A673 (cell line): ENCODE data around the gene XRCC4. TPM values are rescaled to one million over a fixed set of nuclear protein-coding genes. Genes with fewer than 3 reads are reported as not detected.

ENCODE experiments used
- BruUV-seq: library from RNA; stranded (reverse); fragments of 400-500 nt; replicated peaks from 2 replicates; lab custom pipeline; 2021; lab: Mats Ljungman, UMichigan
- CTCF ChIA-PET: fragments of 300-600 bp; sonication (Branson Sonifier 250); formaldehyde crosslinking; loops from one replicate; lab custom pipeline; 2022; ENCODE audit warnings: antibody characterized with exemption; lab: Charles Lee
- POLR2A ChIA-PET: fragments of 300-600 bp; sonication (Branson Sonifier 250); formaldehyde crosslinking; loops from one replicate; lab custom pipeline; 2022; ENCODE audit warnings: antibody characterized with exemption; ENCODE audit not compliant: low non-redundant PET; lab: Charles Lee
- DNase-seq: peaks from one replicate; pipeline ENCODE4 v3.0.0-alpha.2; 2015; ENCODE audit warnings: low spot score
- H3K27ac ChIP-seq: fragments of 200-600 bp; sonication (generic); 2 replicates; pipeline ENCODE4 v1.5.1; 2016; ENCODE audit warnings: mixed run types, low read depth, mild to moderate bottlenecking, mixed read lengths, antibody characterized with exemption, low read length; ENCODE audit not compliant: poor library complexity, severe bottlenecking
- H3K27me3 ChIP-seq: fragments of 200-600 bp; sonication (generic); replicated peaks from 2 replicates; pipeline ENCODE4 v1.6.1; 2017; ENCODE audit warnings: mixed run types, low read depth, mild to moderate bottlenecking, mixed read lengths, antibody characterized with exemption, low read length; ENCODE audit not compliant: insufficient read depth, poor library complexity
- H3K36me3 ChIP-seq: fragments of 200-600 bp; sonication (generic); 2 replicates; pipeline ENCODE4 v1.6.1; 2016; ENCODE audit warnings: mixed run types, mild to moderate bottlenecking, mixed read lengths, antibody characterized with exemption, low read length; ENCODE audit not compliant: insufficient read depth, poor library complexity, severe bottlenecking
- H3K4me1 ChIP-seq: fragments of 200-600 bp; sonication (generic); 2 replicates; pipeline ENCODE4 v1.6.1; 2017; ENCODE audit warnings: mixed run types, mild to moderate bottlenecking, mixed read lengths, antibody characterized with exemption, low read length; ENCODE audit not compliant: insufficient read depth, poor library complexity, severe bottlenecking
- H3K4me3 ChIP-seq: fragments of 200-600 bp; sonication (generic); 2 replicates; pipeline ENCODE4 v1.5.1; 2016; ENCODE audit warnings: low read depth, mixed run types, mild to moderate bottlenecking, mixed read lengths, low read length; ENCODE audit not compliant: poor library complexity, severe bottlenecking
- H3K9me3 ChIP-seq: fragments of 200-600 bp; sonication (generic); 2 replicates; pipeline ENCODE4 v1.6.1; 2016; ENCODE audit warnings: mixed run types, low read depth, mild to moderate bottlenecking, mixed read lengths, antibody characterized with exemption, low read length; ENCODE audit not compliant: poor library complexity, severe bottlenecking
- EZH2 ChIP-seq: fragments of 200-600 bp; sonication (generic); IDR thresholded peaks from 2 replicates; pipeline ENCODE4 v1.6.1; 2017; ENCODE audit warnings: borderline replicate concordance, low read depth, mild to moderate bottlenecking, mixed read lengths, antibody characterized with exemption, low read length; ENCODE audit not compliant: poor library complexity, severe bottlenecking
- intact Hi-C: fragments of 100-400 bp; cut with micrococcal nuclease; formaldehyde crosslinking; loops from one replicate; pipeline ENCODE4 v1.10.0; 2022; ENCODE audit not compliant: unreplicated experiment
- total RNA-seq: library from RNA; stranded (reverse); gene quantifications from 2 replicates; pipeline ENCODE4 v1.2.3, GENCODE V29; 2021
- TF ChIP-seq, protein P1 (sequence below): fragments of 300-800, 200-600 bp; sonication (generic); conservative IDR thresholded peaks from 2 replicates; pipeline ENCODE4 v1.5.1; 2017; ENCODE audit warnings: low read depth, mild to moderate bottlenecking, antibody characterized with exemption, low read length, moderate library complexity, mixed read lengths

Gene XRCC4
- total RNA-seq, 1 experiment from 2014 or later, result 8.1 TPM

DNA sequence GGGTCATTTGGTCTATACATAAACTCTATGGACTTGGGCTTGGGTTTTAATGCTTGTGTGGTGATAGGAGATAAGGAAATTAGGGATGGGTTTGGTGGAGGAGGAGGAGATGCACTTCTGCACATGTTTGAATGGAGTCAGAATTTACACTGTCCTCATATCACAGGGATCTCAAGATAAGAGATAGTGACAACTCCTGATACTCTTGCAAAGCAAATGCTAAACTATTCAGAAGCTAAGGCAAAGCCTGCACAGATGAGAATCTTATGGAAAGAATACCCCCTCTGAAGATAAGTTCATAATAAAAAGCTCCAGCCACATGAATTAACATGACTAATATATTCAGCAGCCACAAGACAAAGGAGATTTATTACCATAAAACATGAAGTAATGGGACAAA is 90.2 kb downstream of the XRCC4 start:
- Histone ChIP-seq H3K4me1 (no peaks in the 10 kb centered on the region), H3K27ac (no peak overlapping the region), H3K9me3 (no peaks in the 10 kb centered on the region), H3K27me3 (no peaks in the 10 kb centered on the region), H3K36me3 (no peaks in the 10 kb centered on the region), H3K4me3 (no peak overlapping the region)
- intact Hi-C loops, result no loop called here
- TF ChIP-seq, protein P1, sequence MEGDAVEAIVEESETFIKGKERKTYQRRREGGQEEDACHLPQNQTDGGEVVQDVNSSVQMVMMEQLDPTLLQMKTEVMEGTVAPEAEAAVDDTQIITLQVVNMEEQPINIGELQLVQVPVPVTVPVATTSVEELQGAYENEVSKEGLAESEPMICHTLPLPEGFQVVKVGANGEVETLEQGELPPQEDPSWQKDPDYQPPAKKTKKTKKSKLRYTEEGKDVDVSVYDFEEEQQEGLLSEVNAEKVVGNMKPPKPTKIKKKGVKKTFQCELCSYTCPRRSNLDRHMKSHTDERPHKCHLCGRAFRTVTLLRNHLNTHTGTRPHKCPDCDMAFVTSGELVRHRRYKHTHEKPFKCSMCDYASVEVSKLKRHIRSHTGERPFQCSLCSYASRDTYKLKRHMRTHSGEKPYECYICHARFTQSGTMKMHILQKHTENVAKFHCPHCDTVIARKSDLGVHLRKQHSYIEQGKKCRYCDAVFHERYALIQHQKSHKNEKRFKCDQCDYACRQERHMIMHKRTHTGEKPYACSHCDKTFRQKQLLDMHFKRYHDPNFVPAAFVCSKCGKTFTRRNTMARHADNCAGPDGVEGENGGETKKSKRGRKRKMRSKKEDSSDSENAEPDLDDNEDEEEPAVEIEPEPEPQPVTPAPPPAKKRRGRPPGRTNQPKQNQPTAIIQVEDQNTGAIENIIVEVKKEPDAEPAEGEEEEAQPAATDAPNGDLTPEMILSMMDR, result no peak
- no peak for TF ChIP-seq EZH2
- BruUV-seq, result no TSS peak
- CTCF ChIA-PET, result no interaction called here
- POLR2A ChIA-PET, result no interaction called here
- no peak for DNase-seq

DNA sequence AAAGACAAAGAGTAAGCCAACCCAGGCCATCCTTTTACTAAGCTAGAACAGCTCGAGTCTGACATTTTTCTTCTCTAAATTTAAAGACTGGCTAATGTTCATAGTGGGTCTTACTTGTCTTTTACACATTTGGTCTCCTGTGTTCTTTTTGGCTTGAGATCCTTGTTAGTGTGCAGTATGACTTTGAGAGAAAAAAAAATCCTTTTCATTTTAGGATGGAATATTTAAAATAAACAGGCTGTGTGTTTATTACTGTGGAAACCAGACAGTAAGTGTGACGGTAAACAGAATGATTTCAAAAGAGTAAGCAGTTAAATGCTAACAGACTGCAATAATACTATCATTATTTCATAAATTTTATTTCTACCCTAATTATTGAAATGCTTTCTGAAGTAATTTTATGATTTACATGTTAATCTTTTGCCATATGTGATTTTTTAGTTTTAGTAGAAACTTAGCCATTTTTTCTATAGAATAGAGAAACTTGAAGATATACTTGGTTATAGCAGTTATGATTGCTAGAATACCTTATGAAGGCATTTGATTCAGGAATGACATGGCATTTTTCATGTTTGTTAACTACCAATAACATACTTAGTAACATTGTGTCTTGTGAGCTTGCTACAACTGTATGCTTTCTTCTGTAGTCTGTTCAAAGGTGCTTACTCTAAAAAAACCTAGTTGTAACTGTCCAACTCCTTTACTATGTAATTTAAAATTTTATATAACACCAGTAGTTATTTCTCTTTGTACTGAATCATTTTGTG is 92.4 kb downstream of the XRCC4 start:
- TF ChIP-seq, protein P1, result no peak
- TF ChIP-seq EZH2, result no peak
- no peak overlapping the region for H3K27ac ChIP-seq
- no peaks in the 10 kb centered on the region for H3K9me3 ChIP-seq
- CTCF ChIA-PET, result no interaction called here
- no peaks in the 10 kb centered on the region for H3K4me1 ChIP-seq
- intact Hi-C loops, result no loop called here
- DNase-seq, result no peak
- no peaks in the 10 kb centered on the region for H3K36me3 ChIP-seq
- no peak overlapping the region for H3K4me3 ChIP-seq
- POLR2A ChIA-PET, result no interaction called here
- H3K27me3 ChIP-seq, result no peaks in the 10 kb centered on the region
- BruUV-seq, result no TSS peak

DNA sequence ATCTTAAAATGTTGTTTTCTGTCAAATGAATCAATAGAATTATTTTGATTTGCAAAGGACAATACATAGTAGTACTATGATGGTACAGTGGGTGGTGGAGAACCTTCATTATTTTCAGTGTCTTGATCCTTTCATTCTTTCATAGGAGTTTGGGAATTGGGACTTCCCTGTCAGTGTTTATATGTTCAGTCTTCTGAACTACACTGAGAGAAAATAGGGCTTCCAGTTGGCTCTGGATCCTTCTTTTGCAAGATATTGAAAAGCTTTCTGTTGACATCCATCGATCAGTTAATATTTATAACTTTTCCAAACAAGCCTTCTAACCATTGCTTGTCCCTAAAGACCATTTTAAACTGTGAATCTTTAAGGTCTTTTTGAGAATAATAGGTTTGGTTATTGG is 94.7 kb downstream of the XRCC4 start:
- BruUV-seq, result no TSS peak
- no peak for DNase-seq
- POLR2A ChIA-PET, result no interaction called here
- no peaks in the 10 kb centered on the region for H3K36me3 ChIP-seq
- TF ChIP-seq EZH2, result no peak
- TF ChIP-seq, protein P1, result no peak
- CTCF ChIA-PET, result no interaction called here
- no peaks in the 10 kb centered on the region for H3K4me1 ChIP-seq
- no peaks in the 10 kb centered on the region for H3K9me3 ChIP-seq
- H3K27me3 ChIP-seq, result no peaks in the 10 kb centered on the region
- no peak overlapping the region for H3K4me3 ChIP-seq
- intact Hi-C loops, result no loop called here
- H3K27ac ChIP-seq, result no peak overlapping the region
